A375 (cell line): Measurements from ENCODE around the gene TSN. TPM values are rescaled to one million over a fixed set of nuclear protein-coding genes. Genes with fewer than 3 reads are reported as not detected.

ENCODE experiments used
- total RNA-seq: library from RNA; depleted of rRNA; stranded (reverse); fragments of >200 nt; shearing (Covaris generic); gene quantifications from 2 replicates; pipeline ENCODE4 v1.2.3, GENCODE V29; 2014; rRNA removed

Gene TSN
- total RNA-seq: 24.9 and 27.8 TPM in 2 replicates

DNA sequence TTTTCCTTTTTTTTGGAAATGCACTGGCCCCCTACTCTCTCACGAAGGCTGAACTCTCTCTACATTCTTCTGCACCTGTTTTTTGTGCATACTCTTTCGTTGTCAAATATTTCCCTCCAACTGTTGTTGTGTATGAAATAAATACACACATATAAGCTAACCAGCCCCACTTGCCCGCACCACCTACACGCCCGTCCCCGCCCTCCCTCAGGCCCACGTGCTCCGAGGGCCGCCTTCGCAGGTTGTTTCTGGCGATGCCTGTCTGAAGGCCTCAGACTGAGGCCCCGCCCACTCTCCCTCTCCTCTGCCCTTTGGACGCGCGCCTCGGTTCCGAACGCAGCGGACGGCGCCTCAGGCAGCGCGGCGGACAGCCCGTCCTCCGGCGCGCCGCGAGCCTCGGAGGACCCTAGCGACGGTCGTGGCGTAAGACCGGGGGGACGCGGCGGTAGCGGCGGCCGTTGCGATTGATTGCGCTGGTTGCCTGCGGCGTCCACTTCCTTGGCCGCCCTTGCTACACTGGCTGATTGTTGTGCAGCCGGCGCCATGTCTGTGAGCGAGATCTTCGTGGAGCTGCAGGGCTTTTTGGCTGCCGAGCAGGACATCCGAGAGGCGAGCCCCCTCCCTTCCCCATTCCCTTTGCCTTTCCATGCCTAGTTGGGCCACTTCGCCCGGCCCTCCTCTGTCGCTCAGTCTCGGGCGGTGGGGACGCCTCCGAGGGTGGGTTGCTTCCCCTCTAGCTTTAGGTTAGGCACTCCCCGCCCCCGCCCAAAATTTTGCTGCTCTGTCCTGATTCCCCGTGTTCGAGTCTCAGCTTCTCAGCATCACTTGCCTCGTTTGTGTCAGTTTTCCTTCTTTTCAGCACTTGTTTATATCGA is at the start of gene TSN:
Gene TSN (plus strand): TSS at position 415 of the 875 bp plus-strand sequence. CDS start 129 bp downstream, at position 544.

DNA sequence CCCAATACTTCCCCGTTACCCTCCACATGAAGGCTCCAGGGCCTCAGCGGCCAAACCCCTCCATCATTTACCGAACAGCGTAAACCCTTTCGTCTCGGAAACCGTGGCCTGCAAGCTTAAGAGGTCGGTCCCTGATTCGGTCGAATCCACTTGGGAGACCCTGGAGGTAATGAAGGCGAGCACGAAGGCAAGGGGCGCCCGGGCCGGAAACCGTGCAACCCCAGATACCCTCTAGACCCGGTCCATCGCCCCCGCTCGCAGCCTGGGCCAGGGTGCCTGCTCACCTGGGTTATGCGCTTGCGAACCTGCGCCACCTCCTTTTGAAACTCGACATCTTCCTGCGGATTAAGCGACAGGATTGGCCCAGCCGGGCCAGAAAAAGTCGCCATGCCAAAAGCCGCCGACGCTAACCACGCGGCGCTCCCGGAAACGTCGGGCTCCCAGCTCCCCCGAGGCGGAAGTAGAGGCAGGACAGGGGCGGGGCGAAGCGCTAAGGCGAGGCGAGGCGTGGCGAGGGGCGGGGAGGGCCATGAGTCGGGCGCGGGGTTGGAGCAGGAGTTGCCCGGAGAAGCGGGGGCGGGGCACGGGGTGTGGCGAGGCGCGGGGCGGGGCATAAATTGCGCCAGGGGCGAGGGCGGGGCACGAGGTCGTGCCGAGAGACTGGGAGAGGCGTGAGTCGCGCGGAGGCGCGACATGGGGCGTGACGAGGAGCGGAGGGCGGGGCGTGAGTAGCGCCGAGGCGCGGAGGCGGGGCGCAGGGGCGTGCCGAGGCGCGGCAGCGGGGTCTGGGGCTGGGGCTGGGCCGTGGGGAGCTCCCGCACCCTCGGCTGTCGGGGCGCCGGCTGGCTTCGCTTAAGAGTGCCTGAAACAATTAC is 18.8 kb upstream of the TSN start, which contains the start of gene NIFK:
Gene NIFK (minus strand): TSS at position 414 of the 875 bp plus-strand sequence. CDS start 25 bp downstream, at position 389.

Other genes with a start within 250 kb of the TSN start
- not detected in 2 replicates for gene RNU4ATAC, start 224.8 kb upstream of the TSN start, total RNA-seq
- gene CLASP1, start 106.2 kb upstream of the TSN start, total RNA-seq: 31.5 and 34.6 TPM in 2 replicates
- gene NIFK, start 18.8 kb upstream of the TSN start, total RNA-seq: 50.3 and 66.5 TPM in 2 replicates